ENCODE measurements around the gene PTH1R.

GRCh38 chr3:46932455-46933225 is 55.1 kb downstream of the PTH1R start:
- TF ChIP-seq CTCF (conservative IDR thresholded peaks at IDR 0.05 in 1 of 2, IDR thresholded peaks at IDR 0.05 in 1 of 2; ENCODE audit: low read depth in 1 of 2, low read length in 2 of 2), result no peak
- TF ChIP-seq EZH2 (IDR thresholded peaks at IDR 0.05; ENCODE audit: low read length, missing control alignments), result no peak
